H1 (cell line): Measurements from ENCODE around the gene ENDOV. TPM values are rescaled to one million over a fixed set of nuclear protein-coding genes. Genes with fewer than 3 reads are reported as not detected.

Experiments
- ATF2 ChIP-seq: IDR thresholded peaks from 2 replicates; pipeline ENCODE4 v1.6.1; 2012; ENCODE audit warnings: low read length, inconsistent platforms
- CHD2 ChIP-seq: IDR thresholded peaks from 2 replicates; pipeline ENCODE4 v1.6.1; 2012; ENCODE audit warnings: low read length, improper control_type of control experiment
- POU5F1 ChIP-seq: IDR thresholded peaks from 2 replicates; pipeline ENCODE4 v1.6.1; 2011; ENCODE audit warnings: low read depth, mild to moderate bottlenecking, low read length, moderate library complexity
- SP1 ChIP-seq: IDR thresholded peaks from 2 replicates; pipeline ENCODE4 v1.6.1; 2011; ENCODE audit warnings: low read depth, low read length
- SRF ChIP-seq: IDR thresholded peaks from 2 replicates; pipeline ENCODE4 v1.6.1; 2011; ENCODE audit warnings: mild to moderate bottlenecking, low read depth, low read length, moderate library complexity
- SUZ12 ChIP-seq: fragments of 200-600 bp; sonication (generic); IDR thresholded peaks from 2 replicates; pipeline ENCODE4 v1.6.1; 2012; ENCODE audit warnings: mild to moderate bottlenecking, inconsistent platforms, low read length, moderate library complexity, mixed read lengths
- TCF12 ChIP-seq: IDR thresholded peaks from 2 replicates; pipeline ENCODE4 v1.6.1; 2011; ENCODE audit warnings: low read depth, mild to moderate bottlenecking, low read length
- polyA plus RNA-seq, 7 experiments: library from polyadenylated mRNA; depleted of rRNA in 3 of 7; stranded (reverse) in 5 of 7; unstranded in 2 of 7; fragments of >200 nt in 5 of 7; fragments of 200-250 nt in 2 of 7; gene quantifications; 1 replicate in 5 of 7; 2 replicates in 1 of 7; 4 replicates in 1 of 7; pipeline versions ENCODE4 v1.2.1 to v1.2.3, GENCODE V29; 2011 to 2013; ENCODE audit warnings: missing spikeins in 2 of 7, mixed read lengths in 2 of 7
- total RNA-seq: library from RNA; stranded (reverse); fragmentation: NEBNext Ultra II Directional; extraction: Animal tissue kit (Norgen Biotek cat#: 25700); gene quantifications from 2 replicates; pipeline ENCODE4 v1.2.1, GENCODE V29; 2021

Gene ENDOV
- total and polyA plus RNA-seq, 2 of the 8 experiments (the other 6 are each of a cell fraction or from before 2014, with no cell fraction given), result 10.6 to 13.3 TPM

DNA sequence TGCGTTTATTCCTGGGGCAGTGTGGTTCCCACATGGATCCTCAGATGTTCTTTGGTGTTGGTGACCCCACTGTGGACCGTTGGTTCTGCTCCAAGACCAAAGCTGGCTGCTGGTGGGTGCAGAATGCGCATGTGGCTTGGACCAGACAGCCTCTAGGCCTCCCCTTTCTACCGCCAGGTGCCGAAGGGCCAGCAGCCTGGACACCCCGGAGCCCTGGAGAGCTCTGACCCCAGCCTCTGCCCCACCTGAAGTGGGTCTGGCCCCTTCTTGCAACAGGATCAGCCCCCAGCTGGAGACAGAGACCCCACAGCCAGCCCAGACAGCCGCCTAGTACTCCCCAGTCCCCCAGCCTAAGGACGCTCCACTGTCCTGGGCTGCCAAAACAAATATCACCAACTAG, 43.0 kb downstream of the ENDOV start (continued):
- no peak for TF ChIP-seq POU5F1
- no peak for TF ChIP-seq SP1
- TF ChIP-seq SRF, result no peak
- no peak for TF ChIP-seq TCF12
- TF ChIP-seq CHD2, result no peak
- no peak for TF ChIP-seq SUZ12
- no peak for TF ChIP-seq ATF2
